GM13977 (cell line): ENCODE results near the gene DSP.

Experiments used
- DNase-seq: peaks from one replicate; pipeline ENCODE4 v3.0.0; 2012; ENCODE audit warnings: low spot score
- CTCF ChIP-seq: IDR thresholded peaks from 2 replicates; pipeline ENCODE4 v1.5.1; 2012; ENCODE audit warnings: mild to moderate bottlenecking, control low read depth; ENCODE audit not compliant: insufficient read depth; ENCODE audit errors: extremely low read depth, missing control alignments
- in situ Hi-C: fragments of 300-500 bp; cut with MboI; formaldehyde crosslinking; loops from one replicate; pipeline ENCODE4 v1.12.0; 2022; ENCODE audit warnings: low sequenced_read_pairs, low pct_unique_long_range_greater_than_20kb, mixed read lengths, inconsistent platforms; ENCODE audit not compliant: unreplicated experiment

The DSP gene

GRCh38 chr6:7546896-7547295, 5.4 kb downstream of the DSP start:
- in situ Hi-C loops: no loop called here

GRCh38 chr6:7547315-7547714, 5.8 kb downstream of the DSP start:
- DNase-seq: no peak
- in situ Hi-C loops: no loop called here
- no peak for TF ChIP-seq CTCF

More at GRCh38 chr6:7546896-7547295, 5.4 kb downstream of the DSP start:
- no peak for TF ChIP-seq CTCF
- DNase-seq: no peak

- in situ Hi-C loops: no loop called here
- no peak for TF ChIP-seq CTCF
- DNase-seq: no peak
Measured at GRCh38 chr6:7550433-7550801, 8.9 kb downstream of the DSP start.

- no peak for DNase-seq
- in situ Hi-C loops: no loop called here
- no peak for TF ChIP-seq CTCF
Measured at GRCh38 chr6:7554533-7555275, 13.2 kb downstream of the DSP start.

- TF ChIP-seq CTCF: no peak
- in situ Hi-C loops: no loop called here
- DNase-seq: no peak
Measured at GRCh38 chr6:7555671-7556070, 14.2 kb downstream of the DSP start.

- no peak for TF ChIP-seq CTCF
- in situ Hi-C loops: no loop called here
- no peak for DNase-seq
Measured at GRCh38 chr6:7556394-7557106, 15.1 kb downstream of the DSP start.
